Fibroblast of lung (primary cell): ENCODE results near the gene GPR152. TPM values are rescaled to one million over a fixed set of nuclear protein-coding genes. Genes with fewer than 3 reads are reported as not detected.

Experiments used
- DNase-seq, 2 donors: peaks; one replicate each; pipeline versions ENCODE4 v3.0.0 to v3.0.0-alpha.2; 2010; ENCODE audit warnings: low read depth in 2 of 2
- H2AFZ ChIP-seq: 2 replicates; pipeline ENCODE4 v1.5.1; 2012; ENCODE audit warnings: low read length, control low read depth, inconsistent platforms
- H3K27ac ChIP-seq: 2 replicates; pipeline ENCODE4 v1.5.1; 2011; ENCODE audit warnings: low read length, control low read depth; ENCODE audit not compliant: insufficient read depth
- H3K27me3 ChIP-seq: 2 replicates; pipeline ENCODE4 v1.5.1; 2011; ENCODE audit warnings: mild to moderate bottlenecking, low read length; ENCODE audit not compliant: control insufficient read depth, insufficient read depth
- H3K36me3 ChIP-seq: 2 replicates; pipeline ENCODE4 v1.5.1; 2011; ENCODE audit warnings: low read length; ENCODE audit not compliant: control insufficient read depth, insufficient read depth
- H3K4me1 ChIP-seq: 2 replicates; pipeline ENCODE4 v1.5.1; 2011; ENCODE audit warnings: low read length; ENCODE audit not compliant: control insufficient read depth, insufficient read depth; ENCODE audit errors: extremely low read depth
- H3K4me2 ChIP-seq: 2 replicates; pipeline ENCODE4 v1.5.1; 2011; ENCODE audit warnings: low read length, control low read depth; ENCODE audit not compliant: insufficient read depth; ENCODE audit errors: extremely low read depth
- H3K4me3 ChIP-seq, 4 experiments: fragments of 200-600 bp in 1 of 4; sonication (generic) in 1 of 4; replicated peaks in 1 of 4; 2 replicates each; pipeline ENCODE4 v1.5.1; 2011 to 2016; ENCODE audit warnings: low read length in 4 of 4, low read depth in 3 of 4, mild to moderate bottlenecking in 3 of 4, control low read depth in 2 of 4, inconsistent platforms in 1 of 4, mixed read lengths in 1 of 4; ENCODE audit not compliant: insufficient read depth in 1 of 4; ENCODE audit errors: control extremely low read depth in 1 of 4
- H3K79me2 ChIP-seq: 2 replicates; pipeline ENCODE4 v1.5.1; 2012; ENCODE audit warnings: mild to moderate bottlenecking, low read length, inconsistent platforms; ENCODE audit not compliant: control insufficient read depth, insufficient read depth
- H3K9ac ChIP-seq: 2 replicates; pipeline ENCODE4 v1.5.1; 2011; ENCODE audit warnings: mild to moderate bottlenecking, low read length, control low read depth; ENCODE audit not compliant: insufficient read depth
- H3K9me3 ChIP-seq: 2 replicates; pipeline ENCODE4 v1.5.1; 2012; ENCODE audit warnings: low read depth, low read length; ENCODE audit not compliant: control insufficient read depth, insufficient read depth
- H4K20me1 ChIP-seq: 2 replicates; pipeline ENCODE4 v1.5.1; 2011; ENCODE audit warnings: low read length; ENCODE audit not compliant: control insufficient read depth, insufficient read depth; ENCODE audit errors: extremely low read depth
- EZH2 ChIP-seq: IDR thresholded peaks from 2 replicates; pipeline ENCODE4 v1.5.1; 2012; ENCODE audit warnings: low read length, control low read depth, mild to moderate bottlenecking; ENCODE audit errors: missing control alignments
- polyA plus RNA-seq, 2 donors: library from polyadenylated mRNA; depleted of rRNA in 1 of 2; stranded (reverse) in 1 of 2; unstranded in 1 of 2; fragments of >200 nt; gene quantifications; 2 replicates each; pipeline ENCODE4 v1.2.1, GENCODE V29; 2011 to 2012; ENCODE audit warnings: missing spikeins in 1 of 2
- total RNA-seq: library from RNA; depleted of rRNA; stranded (reverse); fragments of >200 nt; gene quantifications from 2 replicates; pipeline ENCODE4 v1.2.1, GENCODE V29; 2014
- TF ChIP-seq, protein P1 (sequence below), 2 donors: IDR thresholded peaks in 1 of 2; conservative IDR thresholded peaks in 1 of 2; 1 replicate in 1 of 2; 2 replicates in 1 of 2; pipeline ENCODE4 v1.5.1; 2011 to 2012; ENCODE audit warnings: low read length in 2 of 2, control low read depth in 1 of 2, inconsistent platforms in 1 of 2, low read depth in 1 of 2, mild to moderate bottlenecking in 1 of 2

The GPR152 gene
- total and polyA plus RNA-seq, 2 donors (not counting 1 experiment from before 2014, with no cell fraction given) = not detected

DNA sequence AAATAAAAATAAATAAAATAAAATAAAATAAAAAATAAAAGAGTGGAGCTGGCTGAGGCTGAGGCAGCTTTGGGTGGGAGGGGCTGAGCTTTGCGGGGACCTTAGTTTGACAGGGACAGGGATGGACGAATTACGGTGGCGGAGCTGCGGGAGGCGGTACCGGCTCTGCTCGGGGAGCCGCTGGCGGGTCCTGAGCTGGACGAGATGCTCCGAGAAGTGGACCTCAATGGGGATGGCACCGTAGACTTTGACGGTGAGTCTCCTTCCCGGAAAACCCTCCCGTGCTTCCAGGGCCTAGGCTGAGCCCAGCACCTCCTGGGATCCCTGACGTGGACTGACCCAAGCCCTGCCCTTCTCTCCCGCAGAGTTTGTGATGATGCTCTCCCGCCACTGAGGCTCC lies 5.7 kb upstream of the GPR152 start:
- no peaks in the 10 kb centered on the region for H3K4me1 ChIP-seq
- H3K36me3 ChIP-seq = no peaks in the 10 kb centered on the region
- H2AFZ ChIP-seq = no peak overlapping the region
- no peaks in the 10 kb centered on the region for H3K9me3 ChIP-seq
- no peak overlapping the region for H3K9ac ChIP-seq
- no peak overlapping the region for H3K4me3 ChIP-seq
- no peaks in the 10 kb centered on the region for H4K20me1 ChIP-seq
- DNase-seq = no peak
- no peaks in the 10 kb centered on the region for H3K79me2 ChIP-seq
- H3K27ac ChIP-seq = no peak overlapping the region
- TF ChIP-seq EZH2 = no peak
- TF ChIP-seq, protein P1, sequence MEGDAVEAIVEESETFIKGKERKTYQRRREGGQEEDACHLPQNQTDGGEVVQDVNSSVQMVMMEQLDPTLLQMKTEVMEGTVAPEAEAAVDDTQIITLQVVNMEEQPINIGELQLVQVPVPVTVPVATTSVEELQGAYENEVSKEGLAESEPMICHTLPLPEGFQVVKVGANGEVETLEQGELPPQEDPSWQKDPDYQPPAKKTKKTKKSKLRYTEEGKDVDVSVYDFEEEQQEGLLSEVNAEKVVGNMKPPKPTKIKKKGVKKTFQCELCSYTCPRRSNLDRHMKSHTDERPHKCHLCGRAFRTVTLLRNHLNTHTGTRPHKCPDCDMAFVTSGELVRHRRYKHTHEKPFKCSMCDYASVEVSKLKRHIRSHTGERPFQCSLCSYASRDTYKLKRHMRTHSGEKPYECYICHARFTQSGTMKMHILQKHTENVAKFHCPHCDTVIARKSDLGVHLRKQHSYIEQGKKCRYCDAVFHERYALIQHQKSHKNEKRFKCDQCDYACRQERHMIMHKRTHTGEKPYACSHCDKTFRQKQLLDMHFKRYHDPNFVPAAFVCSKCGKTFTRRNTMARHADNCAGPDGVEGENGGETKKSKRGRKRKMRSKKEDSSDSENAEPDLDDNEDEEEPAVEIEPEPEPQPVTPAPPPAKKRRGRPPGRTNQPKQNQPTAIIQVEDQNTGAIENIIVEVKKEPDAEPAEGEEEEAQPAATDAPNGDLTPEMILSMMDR (conservative IDR thresholded peaks at IDR 0.05 in 1 of 2, IDR thresholded peaks at IDR 0.05 in 1 of 2; ENCODE audit: low read depth in 1 of 2, low read length in 2 of 2) = no peak
- no peak overlapping the region for H3K4me2 ChIP-seq
- H3K27me3 ChIP-seq = peaks cover 3% of the 10 kb centered on the region

DNA sequence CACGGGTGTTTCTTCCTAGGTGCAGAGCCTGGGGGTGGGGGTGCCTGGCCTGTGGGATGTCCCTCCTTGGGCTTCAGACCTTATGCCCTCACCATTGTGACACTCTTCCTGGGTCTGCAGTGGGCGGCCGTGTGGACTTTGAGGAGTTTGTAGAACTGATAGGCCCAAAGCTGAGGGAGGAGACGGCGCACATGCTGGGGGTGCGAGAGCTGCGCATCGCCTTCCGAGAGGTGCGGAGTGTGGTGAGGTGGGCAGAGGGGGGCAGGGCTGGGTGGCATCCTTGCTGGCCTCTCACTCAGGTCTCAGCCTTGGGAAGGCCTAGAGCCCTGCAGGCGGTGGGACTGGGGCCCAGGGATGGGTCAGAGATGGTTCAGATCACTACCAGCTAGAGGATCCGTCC lies 4.9 kb upstream of the GPR152 start:
- no peaks in the 10 kb centered on the region for H3K4me1 ChIP-seq
- no peaks in the 10 kb centered on the region for H3K79me2 ChIP-seq
- H3K9ac ChIP-seq = no peak overlapping the region
- H3K4me2 ChIP-seq = no peak overlapping the region
- peaks cover 3% of the 10 kb centered on the region for H3K27me3 ChIP-seq
- H2AFZ ChIP-seq = no peak overlapping the region
- H4K20me1 ChIP-seq = no peaks in the 10 kb centered on the region
- no peaks in the 10 kb centered on the region for H3K9me3 ChIP-seq
- TF ChIP-seq, protein P1 (conservative IDR thresholded peaks at IDR 0.05 in 1 of 2, IDR thresholded peaks at IDR 0.05 in 1 of 2; ENCODE audit: low read depth in 1 of 2, low read length in 2 of 2) = no peak
- no peak for TF ChIP-seq EZH2
- no peak for DNase-seq
- H3K36me3 ChIP-seq = no peaks in the 10 kb centered on the region
- H3K4me3 ChIP-seq = no peak overlapping the region
- no peak overlapping the region for H3K27ac ChIP-seq

DNA sequence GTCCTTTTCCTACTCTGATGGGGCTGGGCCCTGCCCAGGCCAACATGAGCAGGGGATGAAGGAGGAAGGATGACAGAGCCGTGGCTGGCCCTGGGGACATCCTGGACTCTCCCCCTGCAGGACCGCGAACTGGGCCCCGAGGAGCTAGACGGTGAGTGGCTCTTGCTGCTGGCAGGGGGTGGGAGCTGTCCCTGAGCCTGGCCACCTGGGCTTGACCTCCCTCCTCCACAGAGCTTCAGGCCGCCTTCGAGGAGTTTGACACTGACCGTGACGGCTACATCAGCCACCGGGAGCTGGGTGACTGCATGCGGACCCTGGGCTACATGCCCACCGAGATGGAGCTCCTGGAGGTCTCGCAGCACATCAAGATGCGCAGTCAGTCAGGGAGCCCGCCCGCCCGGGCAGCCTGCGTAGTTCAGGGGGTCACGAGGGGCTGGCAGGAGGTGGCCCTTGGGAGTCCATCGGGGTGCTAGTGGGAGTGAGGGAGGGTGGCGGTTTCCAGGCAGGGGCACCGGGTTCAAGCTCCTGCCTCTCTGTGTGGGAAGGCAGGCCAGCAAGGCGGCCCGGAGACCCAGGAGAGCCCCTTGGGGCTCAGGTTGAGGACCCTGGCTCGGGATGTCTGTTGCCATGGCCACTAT lies 3.7 kb upstream of the GPR152 start:
- no peak for DNase-seq
- H3K9me3 ChIP-seq = no peaks in the 10 kb centered on the region
- no peak for TF ChIP-seq EZH2
- TF ChIP-seq, protein P1 (conservative IDR thresholded peaks at IDR 0.05 in 1 of 2, IDR thresholded peaks at IDR 0.05 in 1 of 2; ENCODE audit: low read depth in 1 of 2, low read length in 2 of 2) = no peak
- H3K9ac ChIP-seq = no peak overlapping the region
- no peak overlapping the region for H2AFZ ChIP-seq
- H3K27ac ChIP-seq = no peak overlapping the region
- no peaks in the 10 kb centered on the region for H3K36me3 ChIP-seq
- no peak overlapping the region for H3K4me2 ChIP-seq
- no peaks in the 10 kb centered on the region for H3K4me1 ChIP-seq
- H3K4me3 ChIP-seq = no peak overlapping the region
- H4K20me1 ChIP-seq = no peaks in the 10 kb centered on the region
- H3K79me2 ChIP-seq = no peaks in the 10 kb centered on the region
- peaks cover 3% of the 10 kb centered on the region for H3K27me3 ChIP-seq
